Osteoblast (primary cell): ENCODE results near the gene MAN1C1. TPM values are rescaled to one million over a fixed set of nuclear protein-coding genes. Genes with fewer than 3 reads are reported as not detected.

Experiments
- DNase-seq: peaks from one replicate; pipeline ENCODE4 v3.0.0; 2011; ENCODE audit warnings: low spot score, mixed read lengths; ENCODE audit not compliant: insufficient read length; ENCODE audit errors: missing footprints
- H2AFZ ChIP-seq: 2 replicates; pipeline ENCODE4 v1.6.0; 2011; ENCODE audit warnings: mild to moderate bottlenecking, low read length
- H3K27ac ChIP-seq: 2 replicates; pipeline ENCODE4 v1.5.1; 2011; ENCODE audit warnings: mild to moderate bottlenecking, low read depth, low read length, moderate library complexity
- H3K27me3 ChIP-seq: 2 replicates; pipeline ENCODE4 v1.6.0; 2012; ENCODE audit warnings: mild to moderate bottlenecking, control low read depth, inconsistent platforms, low read length, moderate library complexity; ENCODE audit not compliant: insufficient read depth
- H3K36me3 ChIP-seq: 2 replicates; pipeline ENCODE4 v1.5.1; 2011; ENCODE audit warnings: mild to moderate bottlenecking, low read length, control low read depth, moderate library complexity; ENCODE audit not compliant: insufficient read depth
- H3K4me1 ChIP-seq: 2 replicates; pipeline ENCODE4 v1.5.1; 2011; ENCODE audit warnings: mild to moderate bottlenecking, low read length, control low read depth, moderate library complexity; ENCODE audit not compliant: insufficient read depth
- H3K4me2 ChIP-seq: 2 replicates; pipeline ENCODE4 v1.6.0; 2011; ENCODE audit warnings: mild to moderate bottlenecking, low read length; ENCODE audit not compliant: insufficient read depth
- H3K4me3 ChIP-seq: fragments of 200-600 bp; sonication (generic); 3 replicates; pipeline ENCODE4 v1.5.1; 2012; ENCODE audit warnings: mild to moderate bottlenecking, low read length, inconsistent platforms; ENCODE audit not compliant: insufficient read depth
- H3K79me2 ChIP-seq: 2 replicates; pipeline ENCODE4 v1.6.0; 2012; ENCODE audit warnings: mild to moderate bottlenecking, low read length, control low read depth, inconsistent platforms; ENCODE audit not compliant: insufficient read depth
- H3K9me3 ChIP-seq: 2 replicates; pipeline ENCODE4 v1.5.1; 2011; ENCODE audit warnings: low read depth, low read length, control low read depth
- H4K20me1 ChIP-seq: 2 replicates; pipeline ENCODE4 v1.6.0; 2012; ENCODE audit warnings: mild to moderate bottlenecking, low read length, control low read depth; ENCODE audit not compliant: insufficient read depth
- CTCF ChIP-seq: IDR thresholded peaks from 2 replicates; pipeline ENCODE4 v1.5.1; 2011; ENCODE audit warnings: mild to moderate bottlenecking, low read depth, low read length, moderate library complexity; ENCODE audit errors: extremely low read depth
- total RNA-seq: library from RNA; depleted of rRNA; stranded (reverse); fragments of >200 nt; gene quantifications from 2 replicates; pipeline ENCODE4 v1.2.3, GENCODE V29; 2012

Gene MAN1C1
- total RNA-seq, 1 donor: 16.3 TPM

DNA sequence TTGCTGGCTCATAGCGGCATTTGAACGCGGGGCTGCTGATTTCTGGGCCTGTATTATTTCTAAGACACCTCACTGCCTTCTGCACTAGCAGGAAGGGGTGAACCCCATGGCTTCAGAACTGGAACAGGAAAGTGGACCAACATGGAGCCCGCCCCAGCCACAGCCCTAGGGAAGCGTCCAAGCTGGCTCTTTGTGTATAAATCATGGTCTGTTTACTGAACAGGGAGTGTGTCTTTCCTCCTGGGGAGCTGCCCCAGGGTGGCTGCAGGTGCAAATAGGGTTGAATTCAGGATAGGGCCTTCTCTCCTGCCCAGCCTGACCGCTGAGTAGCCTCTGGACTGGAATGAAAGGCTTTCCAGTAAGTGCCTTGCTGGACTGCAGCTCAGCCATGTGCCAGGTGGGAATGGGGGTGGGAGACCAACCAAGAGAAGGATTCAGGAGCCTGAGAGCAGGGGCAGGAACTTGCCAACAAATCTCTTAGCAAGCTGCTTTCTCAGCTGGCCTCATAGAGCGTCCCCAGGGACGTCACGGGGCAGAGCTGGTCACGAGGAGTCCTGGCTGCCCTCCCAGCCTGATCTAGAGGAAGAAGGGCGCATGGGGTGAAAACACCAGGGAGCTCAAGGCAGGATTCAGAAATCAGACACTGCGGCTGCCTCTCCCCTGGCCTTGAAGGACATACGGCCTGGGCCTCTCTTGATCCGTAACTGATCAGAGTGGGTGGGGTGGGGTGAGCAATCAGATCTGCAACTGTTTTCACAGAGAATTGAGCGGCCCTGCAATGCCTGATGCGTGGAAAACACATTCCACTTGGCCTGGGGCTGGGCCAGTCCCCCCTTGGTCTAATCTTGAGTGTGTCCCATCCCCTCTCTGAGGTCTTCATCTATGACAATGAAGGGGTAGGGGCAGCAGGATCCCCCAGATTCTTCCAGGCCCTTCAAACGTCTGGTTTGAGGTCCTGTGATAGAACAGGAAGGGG lies 126.9 kb downstream of the MAN1C1 start:
- H3K9me3 ChIP-seq: peaks cover 6% of the 10 kb centered on the region
- no peaks in the 10 kb centered on the region for H3K79me2 ChIP-seq
- peak overlapping the region; percentile 82 for H2AFZ ChIP-seq
- H3K4me3 ChIP-seq: no peak overlapping the region
- DNase-seq: peak; percentile 97
- no peaks in the 10 kb centered on the region for H3K36me3 ChIP-seq
- H3K4me1 ChIP-seq: peaks cover 13% of the 10 kb centered on the region
- peak overlapping the region; percentile 52 for H3K4me2 ChIP-seq
- no peaks in the 10 kb centered on the region for H4K20me1 ChIP-seq
- H3K27ac ChIP-seq: peak overlapping the region; percentile 64
- H3K27me3 ChIP-seq: peaks cover 21% of the 10 kb centered on the region
- no peak for TF ChIP-seq CTCF

GRCh38 chr1:25744140-25744581 lies 127.6 kb downstream of the MAN1C1 start:
- Histone ChIP-seq H3K4me2 (peak overlapping the region; percentile 52), H3K36me3 (no peaks in the 10 kb centered on the region), H3K27ac (peak overlapping the region; percentile 64), H4K20me1 (no peaks in the 10 kb centered on the region), H3K4me1 (peaks cover 13% of the 10 kb centered on the region), H3K9me3 (no peaks in the 10 kb centered on the region), H3K4me3 (no peak overlapping the region), H3K79me2 (no peaks in the 10 kb centered on the region), H3K27me3 (peaks cover 21% of the 10 kb centered on the region), H2AFZ (peak overlapping the region; percentile 82)
- TF ChIP-seq CTCF: peak; percentile 59
- DNase-seq: peak; percentile 97

GRCh38 chr1:25744636-25745425 lies 128.2 kb downstream of the MAN1C1 start:
- H4K20me1 ChIP-seq: no peaks in the 10 kb centered on the region
- H3K27me3 ChIP-seq: peaks cover 24% of the 10 kb centered on the region
- TF ChIP-seq CTCF: no peak
- no peaks in the 10 kb centered on the region for H3K36me3 ChIP-seq
- H3K4me2 ChIP-seq: no peak overlapping the region
- H2AFZ ChIP-seq: peak overlapping the region; percentile 82
- DNase-seq: peak; percentile 60
- no peaks in the 10 kb centered on the region for H3K9me3 ChIP-seq
- H3K4me3 ChIP-seq: no peak overlapping the region
- no peaks in the 10 kb centered on the region for H3K79me2 ChIP-seq
- H3K27ac ChIP-seq: no peak overlapping the region
- H3K4me1 ChIP-seq: peaks cover 13% of the 10 kb centered on the region
